Left lung (tissue), 10 donors: Measurements from ENCODE around the gene MID1. TPM values are rescaled to one million over a fixed set of nuclear protein-coding genes. Genes with fewer than 3 reads are reported as not detected.

Experiments used
- ATAC-seq: fragments of 200-7000 bp; cut with Tn5 transposase; one replicate; pipeline ENCODE4 v1.9.1; 2020; ENCODE audit warnings: moderate library complexity
- DNase-seq, 4 donors: peaks; one replicate each; pipeline ENCODE4 v3.0.0-alpha.2; 2013 to 2020
- H3K27ac ChIP-seq, 2 donors: fragments of 200-600 bp; sonication (generic) in 1 of 2; one replicate each; pipeline versions ENCODE4 v1.5.0 to v1.8.0; 2020 to 2021
- H3K27me3 ChIP-seq, 2 donors: fragments of 200-600 bp; sonication (generic) in 1 of 2; one replicate each; pipeline versions ENCODE4 v1.5.0 to v1.8.0; 2020 to 2021
- H3K36me3 ChIP-seq, 2 donors: fragments of 200-600 bp; sonication (generic) in 1 of 2; one replicate each; pipeline versions ENCODE4 v1.5.0 to v1.8.0; 2020 to 2021
- H3K4me1 ChIP-seq, 2 donors: fragments of 200-600 bp; one replicate each; pipeline ENCODE4 v1.8.0; 2021
- H3K4me3 ChIP-seq, 2 donors: fragments of 200-600 bp; sonication (generic) in 1 of 2; one replicate each; pipeline versions ENCODE4 v1.5.0 to v1.8.0; 2020 to 2021; ENCODE audit warnings: mild to moderate bottlenecking in 1 of 2
- H3K9me3 ChIP-seq, 2 donors: fragments of 200-600 bp; sonication (generic) in 1 of 2; one replicate each; pipeline versions ENCODE4 v1.5.0 to v1.8.0; 2020 to 2021
- intact Hi-C, 2 donors: fragments of 100-400 bp; cut with DNase I; formaldehyde crosslinking; loops; one replicate each; pipeline versions ENCODE4 v1.11.2 to v1.14.2; 2022
- polyA plus RNA-seq, 6 donors: library from polyadenylated mRNA; unstranded; fragments of 120-200 nt; gene quantifications; one replicate each; pipeline ENCODE4 v1.2.1, GENCODE V29; 2013; ENCODE audit not compliant: insufficient read length in 6 of 6
- total RNA-seq, 2 donors: library from RNA; stranded (reverse); fragmentation: NEBNext Ultra II Directional; extraction: Animal tissue kit (Norgen Biotek cat#: 25700); gene quantifications; one replicate each; pipeline ENCODE4 v1.2.1, GENCODE V29; 2021
- TF ChIP-seq, protein P1 (sequence below), 2 donors: fragments of 200-600 bp; sonication (generic) in 1 of 2; IDR thresholded peaks; one replicate each; pipeline versions ENCODE4 v1.5.0 to v1.8.0; 2021; ENCODE audit warnings: antibody characterized with exemption in 2 of 2
- donor health status: DM: no; HTN: yes; CAD: no.
- donor health status: DM: no; HTN: no; CAD: no.

The MID1 gene
- total and polyA plus RNA-seq, 8 donors, result 19.3 to 29.8 (median 24.2) TPM

- TF ChIP-seq, protein P1, sequence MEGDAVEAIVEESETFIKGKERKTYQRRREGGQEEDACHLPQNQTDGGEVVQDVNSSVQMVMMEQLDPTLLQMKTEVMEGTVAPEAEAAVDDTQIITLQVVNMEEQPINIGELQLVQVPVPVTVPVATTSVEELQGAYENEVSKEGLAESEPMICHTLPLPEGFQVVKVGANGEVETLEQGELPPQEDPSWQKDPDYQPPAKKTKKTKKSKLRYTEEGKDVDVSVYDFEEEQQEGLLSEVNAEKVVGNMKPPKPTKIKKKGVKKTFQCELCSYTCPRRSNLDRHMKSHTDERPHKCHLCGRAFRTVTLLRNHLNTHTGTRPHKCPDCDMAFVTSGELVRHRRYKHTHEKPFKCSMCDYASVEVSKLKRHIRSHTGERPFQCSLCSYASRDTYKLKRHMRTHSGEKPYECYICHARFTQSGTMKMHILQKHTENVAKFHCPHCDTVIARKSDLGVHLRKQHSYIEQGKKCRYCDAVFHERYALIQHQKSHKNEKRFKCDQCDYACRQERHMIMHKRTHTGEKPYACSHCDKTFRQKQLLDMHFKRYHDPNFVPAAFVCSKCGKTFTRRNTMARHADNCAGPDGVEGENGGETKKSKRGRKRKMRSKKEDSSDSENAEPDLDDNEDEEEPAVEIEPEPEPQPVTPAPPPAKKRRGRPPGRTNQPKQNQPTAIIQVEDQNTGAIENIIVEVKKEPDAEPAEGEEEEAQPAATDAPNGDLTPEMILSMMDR (IDR thresholded peaks at IDR 0.05), result no peak
- no peaks in the 10 kb centered on the region for H3K9me3 ChIP-seq
- no peak overlapping the region for H3K4me3 ChIP-seq
- intact Hi-C loops, result no loop called here
- no peaks in the 10 kb centered on the region for H3K27me3 ChIP-seq
- no peak for ATAC-seq
- DNase-seq, result no peak
- H3K27ac ChIP-seq, result no peak overlapping the region
- no peaks in the 10 kb centered on the region for H3K36me3 ChIP-seq
- H3K4me1 ChIP-seq, result no peaks in the 10 kb centered on the region
These were observed 163.3 kb downstream of the MID1 start for GRCh38 chrX:10457092-10457491.

- H3K9me3 ChIP-seq, result no peaks in the 10 kb centered on the region
- no peaks in the 10 kb centered on the region for H3K4me1 ChIP-seq
- TF ChIP-seq, protein P1 (IDR thresholded peaks at IDR 0.05), result no peak
- H3K27ac ChIP-seq, result no peak overlapping the region
- H3K27me3 ChIP-seq, result no peaks in the 10 kb centered on the region
- H3K36me3 ChIP-seq, result no peaks in the 10 kb centered on the region
- no peak overlapping the region for H3K4me3 ChIP-seq
- ATAC-seq (no peak), DNase-seq (no peak)
- intact Hi-C loops, result no loop called here
These were observed 166.4 kb downstream of the MID1 start for GRCh38 chrX:10453945-10454344.

- H3K27ac ChIP-seq, result no peak overlapping the region
- no peak for DNase-seq
- H3K4me3 ChIP-seq, result no peak overlapping the region
- H3K27me3 ChIP-seq, result no peaks in the 10 kb centered on the region
- TF ChIP-seq, protein P1 (IDR thresholded peaks at IDR 0.05), result no peak
- no peak for ATAC-seq
- intact Hi-C loops, result no loop called here
- no peaks in the 10 kb centered on the region for H3K9me3 ChIP-seq
- no peaks in the 10 kb centered on the region for H3K36me3 ChIP-seq
- no peaks in the 10 kb centered on the region for H3K4me1 ChIP-seq
These were observed 169.4 kb downstream of the MID1 start for GRCh38 chrX:10450959-10451355.

DNA sequence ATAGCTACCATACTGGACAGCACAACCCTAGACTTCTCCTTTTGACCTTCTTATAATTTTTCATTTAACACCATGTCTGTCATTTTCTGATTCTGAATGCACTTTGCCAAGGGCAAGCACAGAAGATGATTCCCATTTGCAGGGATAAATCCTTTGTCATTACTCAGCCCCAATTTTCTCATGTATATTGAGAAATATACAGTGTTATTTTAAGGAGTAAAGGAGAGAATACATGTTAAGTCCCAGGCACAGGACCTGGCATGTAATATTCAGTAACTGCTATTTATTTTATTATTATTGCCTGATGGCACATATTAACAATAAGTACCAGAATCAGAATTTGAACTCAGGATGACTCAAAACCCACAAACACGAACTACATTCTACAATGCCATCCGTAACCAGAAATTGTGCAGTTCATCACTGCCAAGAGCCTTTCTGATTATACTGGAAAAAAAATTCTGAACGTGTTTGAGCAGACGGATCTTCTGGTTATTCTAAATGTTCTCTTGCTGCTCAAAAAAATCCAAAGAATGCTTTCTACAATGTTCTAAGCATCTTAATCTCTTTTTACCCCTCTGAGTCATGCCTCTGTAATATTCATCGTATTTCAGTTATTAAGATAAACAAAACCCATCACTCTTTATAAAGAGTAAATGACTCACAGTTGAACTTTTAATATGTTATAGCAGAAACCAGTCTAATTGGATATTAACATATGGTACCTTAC is 170.0 kb downstream of the MID1 start:
- intact Hi-C loops, result no loop called here
- ATAC-seq (no peak), DNase-seq (no peak)
- no peaks in the 10 kb centered on the region for H3K36me3 ChIP-seq
- no peak overlapping the region for H3K4me3 ChIP-seq
- TF ChIP-seq, protein P1 (IDR thresholded peaks at IDR 0.05), result no peak
- H3K9me3 ChIP-seq, result no peaks in the 10 kb centered on the region
- H3K27ac ChIP-seq, result no peak overlapping the region
- no peaks in the 10 kb centered on the region for H3K27me3 ChIP-seq
- H3K4me1 ChIP-seq, result no peaks in the 10 kb centered on the region

- Histone ChIP-seq H3K4me1 (no peaks in the 10 kb centered on the region), H3K36me3 (no peaks in the 10 kb centered on the region), H3K27me3 (no peaks in the 10 kb centered on the region), H3K27ac (no peak overlapping the region), H3K4me3 (no peak overlapping the region), H3K9me3 (no peaks in the 10 kb centered on the region)
- TF ChIP-seq, protein P1 (IDR thresholded peaks at IDR 0.05), result no peak
- ATAC-seq, result no peak
- DNase-seq, result no peak
- intact Hi-C loops, result no loop called here
These were observed 172.7 kb downstream of the MID1 start for GRCh38 chrX:10447564-10448214.
